SU-DHL-6 (cell line): ENCODE measurements around the gene AK9.

Experiments
- H2AFZ ChIP-seq: fragments of 200-600 bp; sonication (generic); 2 replicates; pipeline ENCODE4 v1.6.1; 2014; ENCODE audit warnings: low read depth, mild to moderate bottlenecking, moderate library complexity, mixed read lengths, antibody characterized with exemption, low read length; ENCODE audit not compliant: severe bottlenecking
- H3F3A ChIP-seq: fragments of 200-600 bp; shearing (Covaris generic); 2 replicates; pipeline ENCODE4 v1.6.0; 2016; ENCODE audit warnings: antibody characterized with exemption, mild to moderate bottlenecking; ENCODE audit not compliant: insufficient read depth
- H3K27ac ChIP-seq: fragments of 200-600 bp; sonication (generic); 2 replicates; pipeline ENCODE4 v1.5.1; 2016; ENCODE audit warnings: low read depth, mild to moderate bottlenecking, low read length, moderate library complexity, mixed read lengths
- H3K27me3 ChIP-seq: fragments of 200-600 bp; sonication (generic), shearing (Covaris generic); 2 replicates; pipeline ENCODE4 v1.6.0; 2014; ENCODE audit warnings: mild to moderate bottlenecking, low read length
- H3K36me3 ChIP-seq: fragments of 200-600 bp; sonication (generic); 2 replicates; pipeline ENCODE4 v1.6.1; 2014; ENCODE audit warnings: mild to moderate bottlenecking, low read length, mixed read lengths
- H3K4me2 ChIP-seq: fragments of 300-600, 200-600 bp; shearing (Covaris generic), sonication (generic); 2 replicates; pipeline ENCODE4 v1.6.0; 2014; ENCODE audit warnings: low read length, low read depth, mild to moderate bottlenecking; ENCODE audit not compliant: poor library complexity, severe bottlenecking
- H3K4me3 ChIP-seq: fragments of 200-600 bp; sonication (generic); 2 replicates; pipeline ENCODE4 v1.5.1; 2014; ENCODE audit warnings: antibody characterized with exemption, low read length, mild to moderate bottlenecking, mixed read lengths; ENCODE audit not compliant: insufficient read depth, poor library complexity, severe bottlenecking
- H3K79me2 ChIP-seq: fragments of 200-600 bp; sonication (generic); 2 replicates; pipeline ENCODE4 v1.6.1; 2014; ENCODE audit warnings: mild to moderate bottlenecking, low read length, moderate library complexity; ENCODE audit not compliant: insufficient read depth
- H3K9ac ChIP-seq: fragments of 200-600 bp; sonication (generic); 2 replicates; pipeline ENCODE4 v1.7.0; 2014; ENCODE audit warnings: mild to moderate bottlenecking, low read length
- H3K9me2 ChIP-seq: fragments of 200-600 bp; sonication (generic); replicated peaks from 2 replicates; pipeline ENCODE4 v1.6.1; 2014; ENCODE audit warnings: low read length; ENCODE audit not compliant: insufficient read depth
- H3K9me3 ChIP-seq: fragments of 200-600 bp; sonication (generic); 2 replicates; pipeline ENCODE4 v1.6.1; 2014; ENCODE audit warnings: low read length, mixed read lengths; ENCODE audit not compliant: insufficient read depth
- H4K20me1 ChIP-seq: fragments of 200-600 bp; sonication (generic); 2 replicates; pipeline ENCODE4 v1.6.1; 2014; ENCODE audit warnings: low read depth, mild to moderate bottlenecking, antibody characterized with exemption, low read length, moderate library complexity, mixed read lengths
- CTCF ChIP-seq: fragments of 200-600 bp; sonication (generic); IDR thresholded peaks from one replicate; pipeline ENCODE4 v1.5.1; 2017; ENCODE audit warnings: antibody characterized with exemption, mild to moderate bottlenecking, low read length, moderate library complexity; ENCODE audit not compliant: insufficient read depth, poor library complexity, severe bottlenecking
- EZH2phosphoT487 ChIP-seq: fragments of 200-600 bp; sonication (generic), shearing (Covaris generic); conservative IDR thresholded peaks from 2 replicates; pipeline ENCODE4 v1.6.1; 2018; ENCODE audit warnings: mild to moderate bottlenecking, antibody characterized with exemption, low read length, moderate library complexity, mixed read lengths

Gene AK9

DNA sequence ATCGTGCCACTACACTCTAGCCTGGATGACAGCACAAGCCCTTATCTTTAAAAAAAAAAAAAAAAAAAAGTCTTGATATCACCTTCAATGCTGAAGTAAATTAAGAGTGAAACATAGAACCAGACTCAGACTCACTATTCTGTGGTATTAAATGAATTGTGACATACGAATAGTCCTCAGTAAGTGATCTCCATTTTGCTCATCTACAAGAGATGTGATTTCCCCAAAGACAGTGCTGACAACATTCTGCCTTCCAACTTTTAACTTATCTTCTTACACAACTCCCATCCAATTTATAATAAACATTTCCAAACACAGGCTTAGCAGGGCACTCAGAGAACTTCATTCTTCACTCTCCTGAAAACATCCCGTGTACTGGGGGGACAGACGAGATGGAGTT is 216.0 kb downstream of the AK9 start:
- Histone ChIP-seq H2AFZ (no peak overlapping the region), H3K27ac (no peak overlapping the region), H3K79me2 (peaks cover 48% of the 10 kb centered on the region), H3K4me2 (no peak overlapping the region), H3K36me3 (peaks cover 17% of the 10 kb centered on the region), H3K9me2 (no peaks in the 10 kb centered on the region), H3F3A (no peaks in the 10 kb centered on the region), H3K9me3 (no peaks in the 10 kb centered on the region), H3K27me3 (no peaks in the 10 kb centered on the region), H3K4me3 (no peak overlapping the region), H3K9ac (no peak overlapping the region), H4K20me1 (peaks cover 19% of the 10 kb centered on the region; the same call in 1 of the 2 replicates)
- TF ChIP-seq EZH2phosphoT487, result no peak
- TF ChIP-seq CTCF, result no peak

GRCh38 chr6:109473120-109473519 is 217.9 kb downstream of the AK9 start:
- Histone ChIP-seq H3K27me3 (no peaks in the 10 kb centered on the region), H3K79me2 (peaks cover 30% of the 10 kb centered on the region), H3K9me3 (no peaks in the 10 kb centered on the region), H3K4me2 (no peak overlapping the region), H3K9me2 (no peaks in the 10 kb centered on the region), H2AFZ (no peak overlapping the region), H3K27ac (no peak overlapping the region), H4K20me1 (peaks cover 8% of the 10 kb centered on the region; the same call in 1 of the 2 replicates), H3K4me3 (no peak overlapping the region), H3K9ac (no peak overlapping the region), H3F3A (no peaks in the 10 kb centered on the region), H3K36me3 (peaks cover 18% of the 10 kb centered on the region)
- no peak for TF ChIP-seq EZH2phosphoT487
- no peak for TF ChIP-seq CTCF

GRCh38 chr6:109472132-109472995 is 218.6 kb downstream of the AK9 start:
- no peaks in the 10 kb centered on the region for H3K9me3 ChIP-seq
- no peaks in the 10 kb centered on the region for H3F3A ChIP-seq
- H3K4me3 ChIP-seq, result no peak overlapping the region
- peaks cover 4% of the 10 kb centered on the region; the same call in 1 of the 2 replicates for H4K20me1 ChIP-seq
- H3K9ac ChIP-seq, result no peak overlapping the region
- no peaks in the 10 kb centered on the region for H3K9me2 ChIP-seq
- no peak overlapping the region for H2AFZ ChIP-seq
- no peak overlapping the region for H3K4me2 ChIP-seq
- H3K79me2 ChIP-seq, result peaks cover 23% of the 10 kb centered on the region
- H3K27me3 ChIP-seq, result no peaks in the 10 kb centered on the region
- H3K27ac ChIP-seq, result no peak overlapping the region
- no peak for TF ChIP-seq CTCF
- no peak for TF ChIP-seq EZH2phosphoT487
- peaks cover 21% of the 10 kb centered on the region for H3K36me3 ChIP-seq
